Mesendoderm (in vitro differentiated cells): Measurements from ENCODE around the gene NCOR1.

Experiments used
- DNase-seq: peaks from one replicate; pipeline ENCODE4 v3.0.0; 2013
- H2AK5ac ChIP-seq: 2 replicates; pipeline ENCODE4 v1.6.1; 2013; ENCODE audit warnings: low read length, inconsistent platforms
- H2BK120ac ChIP-seq: 2 replicates; pipeline ENCODE4 v1.6.1; 2013; ENCODE audit warnings: low read depth, mild to moderate bottlenecking, low read length, moderate library complexity, mixed read lengths
- H2BK15ac ChIP-seq: replicated peaks from 2 replicates; pipeline ENCODE4 v1.6.1; 2013; ENCODE audit warnings: low read depth, mild to moderate bottlenecking, moderate library complexity
- H2BK5ac ChIP-seq: 2 replicates; pipeline ENCODE4 v1.6.1; 2013; ENCODE audit warnings: low read length, inconsistent platforms
- H3K18ac ChIP-seq: 2 replicates; pipeline ENCODE4 v1.6.1; 2013; ENCODE audit warnings: mild to moderate bottlenecking, low read length, mixed read lengths
- H3K23ac ChIP-seq: one replicate; pipeline ENCODE4 v1.6.1; 2013; ENCODE audit warnings: low read length
- H3K27ac ChIP-seq: 2 replicates; pipeline ENCODE4 v1.5.1; 2013; ENCODE audit warnings: low read depth, mild to moderate bottlenecking, inconsistent platforms, low read length, moderate library complexity
- H3K27me3 ChIP-seq: 2 replicates; pipeline ENCODE4 v1.6.1; 2013; ENCODE audit warnings: low read length, control low read depth, mild to moderate bottlenecking, inconsistent platforms; ENCODE audit not compliant: insufficient read depth, poor library complexity
- H3K36me3 ChIP-seq: 2 replicates; pipeline ENCODE4 v1.6.1; 2013; ENCODE audit warnings: low read length, inconsistent platforms; ENCODE audit not compliant: control insufficient read depth, insufficient read depth
- H3K4ac ChIP-seq: one replicate; pipeline ENCODE4 v1.6.1; 2013; ENCODE audit warnings: low read depth, mild to moderate bottlenecking, low read length, moderate library complexity
- H3K4me1 ChIP-seq: 2 replicates; pipeline ENCODE4 v1.6.1; 2013; ENCODE audit warnings: low read depth, low read length, inconsistent platforms; ENCODE audit not compliant: control insufficient read depth
- H3K4me2 ChIP-seq: 2 replicates; pipeline ENCODE4 v1.6.1; 2013; ENCODE audit warnings: low read length
- H3K4me3 ChIP-seq: 2 replicates; pipeline ENCODE4 v1.5.1; 2013; ENCODE audit warnings: mild to moderate bottlenecking, low read length
- H3K56ac ChIP-seq: one replicate; pipeline ENCODE4 v1.6.1; 2013; ENCODE audit warnings: low read length
- H3K79me1 ChIP-seq: 2 replicates; pipeline ENCODE4 v1.6.1; 2013; ENCODE audit warnings: low read length, inconsistent platforms
- H3K79me2 ChIP-seq: 2 replicates; pipeline ENCODE4 v1.6.1; 2013; ENCODE audit warnings: mild to moderate bottlenecking, low read length; ENCODE audit not compliant: control insufficient read depth, insufficient read depth
- H3K9ac ChIP-seq: 2 replicates; pipeline ENCODE4 v1.6.1; 2013; ENCODE audit warnings: low read length, inconsistent platforms
- H4K5ac ChIP-seq: one replicate; pipeline ENCODE4 v1.6.1; 2013; ENCODE audit warnings: low read length
- H4K8ac ChIP-seq: one replicate; pipeline ENCODE4 v1.6.1; 2013; ENCODE audit warnings: low read depth, mild to moderate bottlenecking, control low read depth, low read length, moderate library complexity
- WGBS: extraction: QIAGEN DNeasy Blood & Tissue Kit; methylation state at CpG from one replicate; pipeline ENCODE4 v1.1.7; 2013; ENCODE audit warnings: low lambda C conversion rate, missing lambda C conversion rate; ENCODE audit not compliant: insufficient coverage; ENCODE audit errors: extremely low coverage; 5-methylcytosine and 5-hydroxymethylcytosine counted together

NCOR1 gene

GRCh38 chr17:16243801-16244567, 28.6 kb upstream of the NCOR1 start:
- H3K79me2 ChIP-seq = no peaks in the 10 kb centered on the region
- H3K79me1 ChIP-seq = no peaks in the 10 kb centered on the region
- H4K5ac ChIP-seq = no peak overlapping the region
- H3K4me2 ChIP-seq = no peak overlapping the region
- H3K4ac ChIP-seq = no peak overlapping the region
- no peaks in the 10 kb centered on the region for H3K27me3 ChIP-seq
- H3K27ac ChIP-seq = no peak overlapping the region
- H2BK15ac ChIP-seq = no peak overlapping the region
- no peak overlapping the region for H3K18ac ChIP-seq
- H2BK5ac ChIP-seq = no peak overlapping the region
- H4K8ac ChIP-seq = no peak overlapping the region
- H3K4me3 ChIP-seq = no peak overlapping the region
- peak; percentile 7 for DNase-seq
- no peak overlapping the region for H3K56ac ChIP-seq
- H2BK120ac ChIP-seq = no peak overlapping the region
- H2AK5ac ChIP-seq = no peak overlapping the region
- no peak overlapping the region for H3K9ac ChIP-seq
- no peaks in the 10 kb centered on the region for H3K36me3 ChIP-seq
- no peaks in the 10 kb centered on the region for H3K4me1 ChIP-seq
- H3K23ac ChIP-seq = no peak overlapping the region
- WGBS = no CpG with 5 or more reads among the region's 9 CpGs

DNA sequence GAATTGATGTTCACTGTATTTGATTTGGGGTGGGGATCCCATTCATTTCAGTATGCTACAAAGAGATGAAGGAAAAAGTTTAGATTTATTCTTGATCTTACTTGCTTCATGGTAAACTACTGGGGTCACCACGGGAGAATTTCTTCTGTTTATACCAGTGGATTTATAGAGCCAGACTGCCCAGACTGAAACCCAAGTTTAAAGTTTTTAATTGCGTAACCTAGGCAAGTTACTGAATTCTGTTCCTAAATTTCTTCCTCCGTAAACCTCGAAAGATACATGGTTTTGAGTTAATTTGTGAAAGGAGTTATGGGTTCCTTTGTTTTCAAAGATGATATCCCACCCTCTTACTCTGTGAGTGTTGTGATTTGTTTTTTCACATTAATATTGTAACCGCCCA, 28.1 kb upstream of the NCOR1 start:
- no CpG with 5 or more reads among the region's 5 CpGs for WGBS
- no peaks in the 10 kb centered on the region for H3K79me1 ChIP-seq
- H2BK15ac ChIP-seq = no peak overlapping the region
- H2BK120ac ChIP-seq = no peak overlapping the region
- no peak overlapping the region for H3K4ac ChIP-seq
- H4K8ac ChIP-seq = no peak overlapping the region
- no peak overlapping the region for H3K4me3 ChIP-seq
- no peak overlapping the region for H3K23ac ChIP-seq
- no peak for DNase-seq
- no peak overlapping the region for H3K56ac ChIP-seq
- H3K79me2 ChIP-seq = no peaks in the 10 kb centered on the region
- no peaks in the 10 kb centered on the region for H3K27me3 ChIP-seq
- H2AK5ac ChIP-seq = no peak overlapping the region
- no peak overlapping the region for H3K4me2 ChIP-seq
- no peak overlapping the region for H3K18ac ChIP-seq
- no peak overlapping the region for H3K27ac ChIP-seq
- no peaks in the 10 kb centered on the region for H3K36me3 ChIP-seq
- H3K4me1 ChIP-seq = no peaks in the 10 kb centered on the region
- no peak overlapping the region for H2BK5ac ChIP-seq
- H4K5ac ChIP-seq = no peak overlapping the region
- no peak overlapping the region for H3K9ac ChIP-seq

- Histone ChIP-seq H4K8ac (no peak overlapping the region), H3K36me3 (no peaks in the 10 kb centered on the region), H2BK15ac (no peak overlapping the region), H3K4me1 (no peaks in the 10 kb centered on the region), H4K5ac (no peak overlapping the region), H3K56ac (no peak overlapping the region), H3K4me2 (no peak overlapping the region), H3K27ac (no peak overlapping the region), H3K9ac (no peak overlapping the region), H2BK120ac (no peak overlapping the region), H2AK5ac (no peak overlapping the region), H3K23ac (no peak overlapping the region), H3K4ac (no peak overlapping the region), H3K4me3 (no peak overlapping the region), H3K18ac (no peak overlapping the region), H3K27me3 (no peaks in the 10 kb centered on the region), H3K79me1 (no peaks in the 10 kb centered on the region), H2BK5ac (no peak overlapping the region), H3K79me2 (no peaks in the 10 kb centered on the region)
- DNase-seq = no peak
Observed at GRCh38 chr17:16241906-16242399, 26.6 kb upstream of the NCOR1 start.

GRCh38 chr17:16239931-16240330, 24.6 kb upstream of the NCOR1 start:
- no CpG with 5 or more reads among the region's 3 CpGs for WGBS
- Histone ChIP-seq H3K4me3 (no peak overlapping the region), H3K56ac (no peak overlapping the region), H3K23ac (no peak overlapping the region), H3K4me1 (no peaks in the 10 kb centered on the region), H2BK120ac (no peak overlapping the region), H3K27ac (no peak overlapping the region), H3K4me2 (no peak overlapping the region), H4K8ac (no peak overlapping the region), H3K27me3 (no peaks in the 10 kb centered on the region), H3K79me1 (no peaks in the 10 kb centered on the region), H3K36me3 (no peaks in the 10 kb centered on the region), H3K18ac (no peak overlapping the region), H3K9ac (no peak overlapping the region), H2AK5ac (no peak overlapping the region), H2BK15ac (no peak overlapping the region), H3K4ac (no peak overlapping the region), H3K79me2 (no peaks in the 10 kb centered on the region), H2BK5ac (no peak overlapping the region), H4K5ac (no peak overlapping the region)
- no peak for DNase-seq

DNA sequence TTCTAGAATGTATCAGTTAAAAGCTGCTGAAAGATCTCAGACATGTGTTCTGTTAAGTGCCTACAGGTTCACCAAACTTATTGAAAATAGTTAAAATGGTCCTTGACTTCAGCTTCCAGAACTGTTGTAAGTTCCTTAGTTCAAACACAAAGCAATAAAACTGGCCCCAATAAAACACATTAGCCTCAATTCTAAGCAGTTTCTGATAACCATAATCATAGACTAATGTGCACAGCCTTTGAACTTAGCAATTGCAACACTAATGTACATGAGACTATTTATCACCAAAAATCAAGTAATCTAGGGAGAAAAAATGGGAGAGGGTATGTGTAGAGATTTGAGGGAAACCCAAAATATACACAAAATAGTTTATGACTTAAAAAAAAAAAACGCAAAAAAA, 17.1 kb upstream of the NCOR1 start:
- H3K4me1 ChIP-seq = no peaks in the 10 kb centered on the region
- H3K23ac ChIP-seq = no peak overlapping the region
- H3K79me2 ChIP-seq = no peaks in the 10 kb centered on the region
- no peaks in the 10 kb centered on the region for H3K36me3 ChIP-seq
- H3K27ac ChIP-seq = no peak overlapping the region
- H3K79me1 ChIP-seq = peaks cover 1% of the 10 kb centered on the region
- no peak overlapping the region for H3K9ac ChIP-seq
- no peak overlapping the region for H3K4me3 ChIP-seq
- no peak overlapping the region for H3K18ac ChIP-seq
- H4K8ac ChIP-seq = no peak overlapping the region
- H3K56ac ChIP-seq = no peak overlapping the region
- H4K5ac ChIP-seq = no peak overlapping the region
- no peak overlapping the region for H2BK5ac ChIP-seq
- no peak overlapping the region for H2BK15ac ChIP-seq
- H3K4me2 ChIP-seq = no peak overlapping the region
- DNase-seq = no peak
- no peak overlapping the region for H3K4ac ChIP-seq
- no peak overlapping the region for H2BK120ac ChIP-seq
- no CpG with 5 or more reads among the region's 1 CpG for WGBS
- H2AK5ac ChIP-seq = no peak overlapping the region
- no peaks in the 10 kb centered on the region for H3K27me3 ChIP-seq
